Inferior parietal cortex (tissue), 1 donor: Measurements from ENCODE around the gene LRRTM1.
A peak's percentile ranks its signal among the peaks of the same experiment; 100 is the strongest.

Source experiments
- DNase-seq: peaks from one replicate; pipeline ENCODE4 v3.0.0-alpha.2; 2016; ENCODE audit errors: extremely low spot score

LRRTM1 gene

DNA sequence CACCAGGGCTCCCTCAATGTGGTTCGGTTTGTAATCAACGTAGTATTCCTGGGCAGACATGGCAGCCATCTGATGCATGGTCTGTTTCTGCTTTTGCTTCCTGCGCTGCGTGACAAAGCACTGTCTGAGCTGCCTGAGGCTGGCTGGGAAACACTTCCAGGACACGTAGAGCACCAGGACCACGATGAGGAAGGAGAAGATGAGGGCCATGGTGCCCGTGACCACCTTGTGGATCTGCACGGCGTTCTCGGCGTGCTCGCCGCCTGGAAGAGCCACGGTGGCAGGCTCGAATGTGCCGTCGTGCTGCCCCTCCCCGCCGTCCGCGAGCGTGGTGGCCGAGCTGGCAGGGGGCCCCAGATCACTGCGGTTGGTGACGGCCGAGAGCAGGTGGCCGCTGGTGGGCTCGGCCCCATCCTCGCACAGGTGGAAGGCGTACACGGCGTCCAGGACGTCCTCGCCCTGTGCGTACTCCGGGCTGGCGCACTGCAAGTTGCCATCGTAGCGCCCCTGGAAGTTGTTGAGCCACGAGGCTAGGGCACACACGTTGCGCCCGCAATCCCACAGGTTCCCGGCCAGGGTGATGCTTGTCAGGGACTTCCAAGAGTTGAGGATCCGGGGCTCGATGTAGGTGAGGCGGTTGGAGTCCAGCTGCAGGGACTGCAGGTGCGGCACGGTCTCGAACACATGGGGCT, 2.1 kb downstream of the LRRTM1 start:
- peak; percentile 13 for DNase-seq

DNA sequence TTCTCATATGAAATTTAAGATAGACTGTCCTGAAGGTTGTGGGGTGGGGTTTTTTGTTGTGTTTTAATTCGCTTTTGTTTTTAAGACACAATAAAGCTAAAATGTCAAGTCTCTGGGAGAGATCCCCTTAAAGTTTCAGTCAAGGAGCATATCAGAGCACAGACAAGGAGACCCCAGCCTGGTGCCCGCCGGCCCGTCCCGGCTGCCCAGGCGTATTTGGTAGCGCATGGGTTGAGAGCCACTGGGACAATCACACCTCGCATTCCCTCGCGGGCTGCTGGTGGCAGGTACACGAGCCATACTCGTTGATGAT, 2.6 kb downstream of the LRRTM1 start:
- no peak for DNase-seq

DNA sequence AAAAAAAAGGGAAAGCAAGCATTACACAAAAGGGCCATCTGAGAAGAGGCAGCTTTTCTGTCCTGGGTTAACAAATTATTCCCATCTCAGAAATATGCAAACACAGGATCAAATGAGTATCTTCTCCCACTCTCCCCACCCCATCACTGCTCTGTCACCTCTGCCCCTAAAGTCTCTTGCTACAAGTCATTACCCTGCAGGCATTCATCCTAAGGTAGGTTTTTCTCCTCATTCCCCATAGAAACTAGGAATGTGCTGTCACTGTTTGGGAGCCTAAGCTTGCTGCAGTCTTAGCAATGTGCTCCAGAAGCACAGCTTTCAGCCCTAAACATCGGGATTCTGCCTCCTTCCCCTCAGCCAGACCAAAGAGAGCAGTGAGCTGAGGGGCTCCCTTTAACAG, 3.6 kb downstream of the LRRTM1 start:
- DNase-seq = no peak

DNA sequence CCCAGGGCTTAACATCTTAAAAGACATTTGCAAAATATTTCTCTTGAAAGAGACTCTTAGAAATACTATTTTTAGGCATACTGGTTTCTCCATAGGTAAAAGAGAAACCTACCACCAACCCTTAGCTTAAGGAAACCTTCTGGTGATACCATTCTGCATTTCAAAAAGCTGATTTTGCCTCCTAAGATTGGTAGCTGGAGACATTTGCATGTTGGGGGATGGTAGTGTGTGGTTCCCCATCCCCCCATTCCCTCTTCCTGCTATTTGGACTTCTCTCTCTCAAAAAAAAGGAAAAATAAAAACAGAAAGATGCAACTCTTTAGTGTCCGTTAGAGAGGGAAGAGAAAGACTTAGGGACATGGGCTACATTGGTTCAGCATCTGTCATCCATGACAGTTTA, 4.2 kb downstream of the LRRTM1 start:
- peak; percentile 32 for DNase-seq

DNA sequence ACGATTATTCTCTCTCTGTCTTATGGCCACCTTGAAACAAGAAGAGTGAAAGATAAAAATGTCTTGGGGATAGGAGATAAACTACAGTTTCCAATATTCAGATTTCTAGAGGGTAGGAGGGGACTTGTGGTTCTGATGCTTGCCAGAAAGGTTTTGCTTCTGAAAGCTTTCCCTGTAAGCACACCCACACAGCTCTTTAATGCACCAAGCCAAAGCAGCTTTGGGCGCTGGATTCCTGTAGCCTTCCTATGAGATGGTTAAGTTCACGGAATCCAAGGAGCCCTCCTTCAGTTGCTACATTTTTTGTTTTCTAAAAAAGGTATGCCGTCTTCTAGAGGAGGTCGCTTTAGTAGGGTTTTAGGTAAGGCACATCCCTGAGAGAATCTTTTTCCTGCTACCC, 4.9 kb downstream of the LRRTM1 start:
- peak; percentile 38 for DNase-seq

DNA sequence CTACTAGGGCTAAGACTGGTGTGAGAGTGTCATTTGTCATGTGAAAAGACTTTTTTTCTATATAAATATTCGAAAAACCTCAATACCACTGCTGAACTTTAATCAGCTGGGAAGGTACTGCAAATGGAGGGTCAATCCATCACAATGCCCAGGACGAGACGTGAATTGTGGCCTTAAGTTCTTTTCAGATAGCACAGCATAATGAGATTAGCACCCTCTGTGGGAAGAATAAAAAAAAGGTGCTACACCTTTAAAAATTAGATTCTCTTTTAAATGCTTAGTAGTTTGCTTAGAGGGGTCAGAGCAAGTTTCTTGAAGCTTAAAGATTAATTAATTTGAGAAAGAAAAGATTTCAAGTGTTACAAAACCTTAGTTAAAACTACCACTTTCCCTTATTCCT, 5.6 kb downstream of the LRRTM1 start:
- DNase-seq = no peak

DNA sequence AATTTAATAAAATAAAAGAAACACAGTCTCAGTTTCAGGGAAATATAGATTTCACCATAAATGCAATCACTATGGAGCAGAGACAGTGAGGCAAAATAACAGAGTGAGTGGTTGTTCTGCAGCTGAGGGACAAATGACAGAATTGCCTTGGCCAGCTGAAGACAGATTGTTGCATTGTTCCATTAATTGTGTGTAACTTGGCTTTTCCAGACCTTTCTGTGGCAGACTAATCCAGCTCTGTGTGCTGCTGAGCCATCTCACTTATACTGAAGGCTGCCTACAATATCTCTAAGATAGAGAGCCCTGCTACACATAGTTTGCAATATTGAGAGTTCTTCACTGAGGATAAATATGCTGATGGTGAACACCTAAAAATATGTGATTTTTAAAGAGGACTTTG, 11.5 kb downstream of the LRRTM1 start:
- DNase-seq = no peak

DNA sequence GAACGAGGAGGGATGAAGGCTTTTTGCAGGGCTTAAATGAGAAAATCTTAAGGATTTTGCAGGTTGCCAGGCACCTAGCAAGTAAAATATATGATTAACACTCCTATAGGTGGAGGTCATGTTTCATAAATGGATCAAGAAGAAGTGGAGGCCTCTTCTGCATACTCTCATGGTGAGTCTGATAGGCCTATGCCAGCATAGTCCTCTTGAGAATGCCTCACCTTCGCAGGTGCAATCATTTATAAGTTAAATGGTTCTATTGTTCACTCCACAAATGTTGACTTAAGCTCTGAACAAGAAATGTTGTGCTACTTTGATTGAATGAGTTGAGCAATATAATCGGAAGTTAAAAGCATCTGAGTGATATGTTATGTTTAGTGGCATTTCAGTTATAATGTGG, 12.1 kb downstream of the LRRTM1 start:
- DNase-seq = no peak

DNA sequence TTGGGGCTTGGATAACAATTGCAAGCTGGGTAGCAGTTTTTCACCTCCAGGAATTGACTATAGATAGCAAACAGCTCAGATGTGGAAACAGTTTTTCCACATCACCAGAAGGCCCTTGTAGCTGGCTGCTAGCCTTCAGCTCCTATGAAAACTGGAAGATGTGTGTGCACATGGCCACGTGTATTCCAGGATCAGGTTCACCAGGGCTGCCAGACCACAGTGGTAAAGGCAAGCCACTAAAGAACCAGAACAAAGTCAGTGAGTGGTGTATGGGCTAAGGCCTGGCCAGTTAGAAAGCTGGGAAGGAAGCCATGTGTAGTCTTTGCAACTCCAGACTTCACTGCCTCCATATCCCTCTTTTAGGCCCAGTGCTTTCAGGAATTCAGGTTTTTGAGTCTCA, 12.9 kb downstream of the LRRTM1 start:
- no peak for DNase-seq

DNA sequence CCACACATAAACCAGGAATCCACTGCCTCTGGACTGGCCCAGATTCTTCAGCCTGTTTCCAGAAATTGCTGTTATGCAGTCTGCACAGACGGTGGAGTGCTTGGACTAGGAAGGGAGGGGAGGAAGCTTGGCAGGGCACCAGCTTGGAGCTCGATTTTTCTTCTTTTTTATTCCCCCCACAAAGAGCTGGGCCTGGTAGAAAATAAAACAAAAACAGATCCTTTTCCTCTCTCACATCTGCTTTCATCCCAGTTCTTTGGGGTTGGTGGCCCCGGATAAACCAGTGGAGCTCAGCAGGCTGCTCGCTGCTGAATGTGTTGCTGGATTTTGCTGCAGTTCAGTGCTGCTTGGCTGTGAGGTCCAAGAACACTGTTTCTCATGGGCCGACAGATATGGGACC, 16.0 kb downstream of the LRRTM1 start:
- DNase-seq = peak; percentile 81

DNA sequence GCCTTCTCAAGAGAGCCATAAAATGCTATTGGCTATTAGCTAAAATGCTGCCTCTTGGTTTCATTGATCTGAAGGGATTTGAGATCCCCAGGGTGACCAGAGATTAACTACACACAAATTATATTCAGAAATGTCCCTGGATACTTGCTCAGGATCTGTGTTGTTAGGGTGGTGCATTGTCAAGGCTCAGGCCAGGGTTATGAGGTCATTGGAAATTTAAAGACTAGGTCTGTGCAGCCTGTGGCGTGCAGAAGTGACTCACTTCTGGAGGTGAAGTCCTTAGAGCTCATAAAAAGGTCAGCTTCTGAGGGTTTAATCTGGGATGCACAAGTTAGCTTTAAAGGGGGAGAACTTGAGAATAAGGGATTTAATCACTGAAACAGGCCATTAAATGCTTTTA, 23.5 kb downstream of the LRRTM1 start:
- no peak for DNase-seq

DNA sequence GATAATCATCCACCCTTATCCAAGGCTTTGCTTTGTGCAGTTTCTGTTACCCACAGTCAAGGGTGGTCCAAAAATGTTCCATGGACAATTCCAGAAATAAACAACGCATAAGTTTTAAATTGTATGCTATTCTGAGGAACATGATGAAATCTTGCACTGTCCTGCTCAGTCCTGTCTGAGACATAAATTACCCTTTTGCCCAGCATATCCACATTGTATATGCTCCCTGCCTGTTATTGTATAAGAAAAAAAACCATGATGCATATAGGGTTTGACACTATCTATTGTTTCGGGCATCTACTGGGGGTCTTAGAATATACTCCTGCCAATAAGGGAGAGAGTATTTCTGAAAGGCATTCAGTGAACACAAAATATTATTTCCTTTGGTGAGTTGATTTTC, 24.0 kb downstream of the LRRTM1 start:
- no peak for DNase-seq

DNA sequence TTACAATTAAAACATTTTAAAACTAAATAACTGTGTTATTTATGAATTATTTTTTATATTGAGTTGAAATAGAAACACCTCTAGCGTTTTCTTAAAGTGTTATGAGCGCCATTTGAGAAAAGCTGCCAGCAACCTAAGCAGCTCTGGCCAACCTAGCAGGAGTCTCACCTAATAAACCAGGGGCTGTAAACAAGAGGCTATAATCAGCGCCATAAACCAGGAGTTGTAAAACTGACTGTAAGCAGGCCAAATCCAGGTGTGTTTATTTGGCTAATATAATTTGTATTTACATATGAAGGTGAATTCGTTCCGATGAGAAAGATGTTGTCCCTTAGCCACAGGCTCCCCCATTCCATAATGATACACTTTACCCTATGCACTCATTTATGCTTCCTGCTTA, 34.7 kb downstream of the LRRTM1 start:
- DNase-seq = no peak

DNA sequence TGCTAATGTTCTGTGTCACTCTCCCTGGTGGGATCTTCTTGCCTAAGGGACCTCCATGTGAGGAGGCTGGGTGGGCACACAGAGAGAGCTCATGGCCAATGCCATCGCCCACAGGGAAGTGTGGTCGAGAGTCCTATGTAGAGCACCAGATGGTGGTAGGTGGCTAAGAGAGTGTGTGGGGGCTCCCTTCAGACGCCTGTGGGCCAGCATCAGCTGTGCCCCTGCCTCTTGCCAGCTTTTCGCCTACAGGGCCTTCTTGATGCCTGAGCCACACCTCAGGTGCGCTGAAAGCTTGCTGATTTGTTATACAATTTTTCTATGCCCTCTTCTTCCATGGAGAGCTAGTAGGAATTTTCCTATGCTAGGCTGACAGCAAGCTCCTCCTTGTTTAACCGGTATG, 38.3 kb downstream of the LRRTM1 start:
- DNase-seq = no peak

DNA sequence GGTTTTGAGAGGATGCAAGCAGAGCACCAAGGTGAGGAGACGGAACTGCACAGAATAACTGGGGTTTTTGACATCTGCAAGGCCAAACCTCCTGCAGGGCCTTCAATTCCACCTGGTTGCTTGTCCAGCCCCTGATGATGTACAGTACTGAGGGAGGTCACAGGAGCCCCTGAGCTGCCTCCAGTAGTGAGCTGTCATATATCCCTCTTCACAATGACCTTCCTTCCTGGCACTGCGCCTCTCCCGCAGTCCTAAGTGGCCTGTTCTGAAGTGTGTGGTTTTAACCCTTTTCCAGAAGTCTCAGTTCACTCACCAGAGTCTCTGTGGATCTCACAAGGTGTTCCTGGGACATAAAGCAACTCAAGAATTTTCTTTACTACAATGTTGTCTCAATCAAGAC, 45.3 kb downstream of the LRRTM1 start:
- DNase-seq = no peak

DNA sequence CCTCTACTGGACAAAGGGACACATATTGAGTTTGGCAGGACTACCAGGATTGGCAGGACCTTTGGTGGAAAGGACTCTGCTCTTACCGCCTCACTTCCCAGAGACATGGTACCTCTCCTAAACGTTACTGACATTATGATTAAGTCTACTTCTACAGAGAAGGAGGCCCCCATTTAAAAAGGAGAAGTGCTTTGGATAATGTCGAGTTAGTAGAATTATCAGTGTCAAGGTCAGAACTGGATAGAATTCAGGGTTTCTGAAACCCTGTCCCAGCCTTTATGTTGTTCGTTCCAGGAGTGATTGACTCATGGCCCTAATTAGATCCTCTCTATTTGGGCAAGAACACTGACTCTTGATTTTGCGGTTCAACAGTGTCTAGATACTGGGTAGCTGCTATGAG, 45.8 kb downstream of the LRRTM1 start:
- DNase-seq = no peak

DNA sequence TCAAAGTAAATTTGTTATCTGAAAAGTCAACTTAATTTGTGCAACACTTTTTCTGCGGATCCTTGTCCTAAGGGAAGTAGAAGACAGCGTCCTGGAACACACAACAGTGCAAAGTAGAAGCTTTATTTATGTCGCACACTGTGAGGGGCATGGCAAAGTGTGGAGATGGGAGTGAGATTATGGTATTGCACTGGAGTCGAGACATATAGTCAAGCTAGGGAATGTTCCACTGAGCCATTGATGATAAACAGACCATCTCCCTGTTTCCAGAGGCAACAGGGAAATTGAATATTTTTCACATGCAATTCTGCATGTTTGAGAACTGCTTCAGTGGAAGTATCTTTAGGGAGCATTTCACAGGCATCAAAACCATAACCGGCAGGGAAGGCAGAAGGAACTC, 46.2 kb downstream of the LRRTM1 start:
- DNase-seq = no peak

DNA sequence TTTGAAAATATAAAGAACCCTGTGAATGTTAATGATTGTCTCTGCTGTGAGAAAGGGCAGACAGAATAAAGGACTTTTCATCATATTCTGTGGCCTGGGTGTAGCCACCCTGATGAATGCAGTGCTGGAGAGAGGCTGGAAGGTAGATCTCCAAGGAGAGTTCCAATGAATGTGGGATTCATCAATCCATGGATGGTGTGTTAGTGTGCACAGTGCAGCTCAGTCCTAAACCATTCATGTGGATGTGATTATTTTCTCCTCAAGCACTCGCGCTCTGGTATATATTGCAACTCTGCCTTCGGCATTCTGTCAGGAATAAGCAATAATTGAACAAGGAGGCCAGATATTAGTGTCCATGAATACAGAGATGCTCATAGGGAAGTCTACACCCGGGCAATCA, 47.1 kb downstream of the LRRTM1 start:
- DNase-seq = no peak

DNA sequence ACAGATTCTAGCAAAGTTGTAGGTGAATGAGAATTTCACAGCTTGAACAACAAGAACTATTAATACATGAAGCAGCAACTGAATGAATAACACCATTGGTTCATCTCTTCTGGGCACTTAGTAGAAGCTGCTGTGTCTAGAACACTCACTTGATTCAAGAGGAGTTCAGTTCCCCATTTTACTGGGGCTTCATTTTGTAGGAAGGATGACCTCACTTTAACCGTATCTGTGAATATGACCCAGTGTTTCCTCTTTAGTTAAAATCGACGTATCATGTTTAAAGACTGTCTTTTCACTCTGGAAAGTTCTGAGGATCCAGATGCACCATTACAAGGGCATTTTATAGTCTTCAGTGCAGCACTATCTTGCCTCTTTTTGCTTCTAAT, 47.8 kb downstream of the LRRTM1 start:
- DNase-seq = no peak

DNA sequence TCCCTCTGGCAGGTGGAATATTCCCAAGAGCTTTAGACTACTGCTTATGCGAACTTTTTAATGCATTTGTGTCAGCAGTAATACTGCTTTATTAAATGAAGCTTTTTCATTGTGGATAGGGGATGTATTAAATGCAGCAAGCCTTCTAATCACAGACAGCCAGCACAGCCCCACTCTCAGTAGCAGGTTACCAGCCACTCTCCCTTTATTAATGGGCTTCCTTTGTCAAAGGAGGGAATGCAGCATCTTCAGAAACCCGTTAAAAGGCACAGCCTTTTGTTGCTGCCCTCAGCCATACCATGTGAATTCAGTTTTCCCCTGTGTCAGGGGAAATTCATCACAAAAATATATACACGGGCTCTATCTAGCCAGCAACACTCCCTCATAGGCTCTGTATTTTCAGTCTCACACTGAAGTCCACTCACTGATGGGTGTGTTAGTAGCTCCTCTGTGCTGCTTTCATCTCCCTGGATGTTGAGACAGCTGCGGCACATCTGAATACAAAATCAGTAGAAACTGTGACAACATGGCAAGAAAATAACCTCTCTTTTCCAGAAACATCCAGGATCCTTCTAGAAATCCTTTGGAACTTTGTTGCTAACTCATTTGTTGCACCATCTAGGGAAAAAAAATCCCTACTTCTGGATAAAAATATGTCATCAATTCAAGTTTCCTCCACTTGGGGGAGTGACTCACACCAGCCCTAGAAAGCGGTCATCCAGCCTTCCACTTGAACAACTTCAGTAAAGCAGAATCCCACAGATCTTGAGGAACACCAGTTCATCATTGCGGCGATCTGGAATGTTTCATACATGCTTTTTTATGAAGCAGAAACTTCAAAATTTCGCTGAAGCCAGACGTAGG, 48.4 kb downstream of the LRRTM1 start:
- no peak for DNase-seq

DNA sequence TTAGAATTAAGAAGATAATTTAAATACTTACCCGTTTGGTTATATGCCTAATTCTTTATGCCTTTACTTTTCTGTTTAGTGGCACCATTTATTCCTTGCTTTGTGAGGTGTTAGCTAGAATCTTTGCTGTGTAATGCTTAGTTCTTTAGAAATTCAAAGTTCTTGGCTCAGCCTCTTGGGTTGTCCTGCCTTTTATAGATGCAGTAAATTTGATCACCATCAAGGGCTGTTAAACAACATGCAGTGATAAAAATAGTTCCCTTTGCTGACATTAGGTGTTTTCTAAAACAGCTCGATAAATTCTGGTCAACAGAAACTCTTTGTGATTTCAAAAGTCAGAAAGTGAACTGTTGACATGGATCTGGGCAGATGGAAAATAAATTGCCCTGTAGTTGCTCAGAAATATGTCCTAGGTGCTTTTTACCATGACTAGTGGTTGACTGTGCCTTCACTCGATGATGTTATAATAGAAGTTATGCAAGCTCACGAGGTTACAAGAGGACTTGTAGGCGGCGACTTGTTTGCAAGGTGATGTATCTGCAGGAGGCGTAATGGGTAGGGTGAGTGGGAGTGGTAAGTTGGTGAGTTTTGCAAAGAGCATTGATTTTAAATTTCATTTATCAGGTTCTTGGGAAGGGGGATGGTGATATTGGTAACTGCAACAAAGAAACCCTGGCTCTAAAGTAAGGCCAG, 52.1 kb downstream of the LRRTM1 start:
- no peak for DNase-seq
